Measurements from ENCODE around the gene VPS39. TPM values are rescaled to one million over a fixed set of nuclear protein-coding genes. Genes with fewer than 3 reads are reported as not detected.

The VPS39 gene
- polyA plus RNA-seq, 1 donor, result 46.7 TPM

GRCh38 chr15:42130246-42130986, 77.7 kb downstream of the VPS39 start:
- no peak for DNase-seq (ENCODE audit: low read depth)

GRCh38 chr15:42129364-42129763, 78.7 kb downstream of the VPS39 start:
- no peak for DNase-seq (ENCODE audit: low read depth)

GRCh38 chr15:42128476-42128875, 79.6 kb downstream of the VPS39 start:
- no peak for DNase-seq (ENCODE audit: low read depth)

- no peak for DNase-seq (ENCODE audit: low read depth)
These were observed 84.6 kb downstream of the VPS39 start for GRCh38 chr15:42123546-42123945.

GRCh38 chr15:42121682-42122081, 86.4 kb downstream of the VPS39 start:
- DNase-seq (ENCODE audit: low read depth), result no peak

- DNase-seq (ENCODE audit: low read depth), result no peak
These were observed 87.1 kb downstream of the VPS39 start for GRCh38 chr15:42121021-42121420.

- no peak for DNase-seq (ENCODE audit: low read depth)
These were observed 87.8 kb downstream of the VPS39 start for GRCh38 chr15:42120285-42120684.

GRCh38 chr15:42119446-42119760, 88.7 kb downstream of the VPS39 start:
- no peak for DNase-seq (ENCODE audit: low read depth)

GRCh38 chr15:42118650-42119445, 89.3 kb downstream of the VPS39 start:
- DNase-seq (ENCODE audit: low read depth), result peak; percentile 8

- DNase-seq (ENCODE audit: low read depth), result no peak
These were observed 96.2 kb downstream of the VPS39 start for GRCh38 chr15:42111924-42112323.

GRCh38 chr15:42110367-42110766, 97.7 kb downstream of the VPS39 start:
- DNase-seq (ENCODE audit: low read depth), result no peak

GRCh38 chr15:42108806-42109205, 99.3 kb downstream of the VPS39 start:
- no peak for DNase-seq (ENCODE audit: low read depth)

Other genes starting within 250 kb of the VPS39 start
- gene EHD4, start 235.7 kb downstream of the VPS39 start, polyA plus RNA-seq (ENCODE audit: insufficient read length), result 39.6 TPM
- gene PLA2G4E, start 187.3 kb downstream of the VPS39 start, polyA plus RNA-seq (ENCODE audit: insufficient read length), result 2.0 TPM
- gene PLA2G4D, start 113.7 kb downstream of the VPS39 start, polyA plus RNA-seq (ENCODE audit: insufficient read length), result 0.14 TPM
- gene PLA2G4F, start 51.7 kb downstream of the VPS39 start, polyA plus RNA-seq (ENCODE audit: insufficient read length), result not detected
- gene GANC, start 64.9 kb upstream of the VPS39 start, polyA plus RNA-seq (ENCODE audit: insufficient read length), result 14.9 TPM
- 38.0 TPM for gene TMEM87A, start 65.1 kb upstream of the VPS39 start, polyA plus RNA-seq (ENCODE audit: insufficient read length)
- gene CAPN3, start 151.2 kb upstream of the VPS39 start, polyA plus RNA-seq (ENCODE audit: insufficient read length), result 495 TPM

All from forelimb muscle (tissue), 1 donor.